Measurements from ENCODE around the gene PIK3R4. TPM values are rescaled to one million over a fixed set of nuclear protein-coding genes. Genes with fewer than 3 reads are reported as not detected.
A peak's percentile ranks its signal among the peaks of the same experiment; 100 is the strongest.

Gene PIK3R4
- total RNA-seq, 1 experiment from 2014 or later: 45.9 TPM

DNA sequence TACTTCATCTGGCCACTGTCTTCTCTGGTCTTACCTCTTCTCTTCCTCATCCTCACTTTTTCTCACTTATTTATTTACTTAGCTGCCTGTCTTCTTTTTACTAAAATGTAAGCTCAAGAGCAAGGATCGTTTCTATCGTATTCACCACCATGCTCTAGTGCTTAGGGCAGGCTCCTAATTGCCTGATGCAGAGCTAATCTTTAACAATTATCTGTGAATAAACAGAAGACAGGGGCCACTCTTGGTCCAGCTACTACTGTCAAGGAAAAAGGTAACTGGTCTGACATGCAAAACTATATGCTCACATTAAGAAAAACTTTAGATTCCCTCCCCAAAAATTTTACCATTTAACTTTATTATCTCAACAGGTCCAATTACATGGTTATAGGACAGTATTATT lies 17.5 kb downstream of the PIK3R4 start:
- no peak for DNase-seq
- H3K4me3 ChIP-seq (ENCODE audit: insufficient read depth, low read depth, low read length): no peak overlapping the region
- H3K36me3 ChIP-seq (replicated peaks; ENCODE audit: control insufficient read depth, insufficient read depth, low read length): peaks cover 3% of the 10 kb centered on the region
- H3K27me3 ChIP-seq (ENCODE audit: control insufficient read depth, insufficient read depth, low read length): no peaks in the 10 kb centered on the region

GRCh38 chr3:130728037-130728436 lies 18.6 kb downstream of the PIK3R4 start:
- no peak overlapping the region for H3K4me3 ChIP-seq (ENCODE audit: insufficient read depth, low read depth, low read length)
- no peaks in the 10 kb centered on the region for H3K27me3 ChIP-seq (ENCODE audit: control insufficient read depth, insufficient read depth, low read length)
- DNase-seq: no peak
- peaks cover 1% of the 10 kb centered on the region; the same call in 1 of the 2 replicates for H3K36me3 ChIP-seq (replicated peaks; ENCODE audit: control insufficient read depth, insufficient read depth, low read length)

DNA sequence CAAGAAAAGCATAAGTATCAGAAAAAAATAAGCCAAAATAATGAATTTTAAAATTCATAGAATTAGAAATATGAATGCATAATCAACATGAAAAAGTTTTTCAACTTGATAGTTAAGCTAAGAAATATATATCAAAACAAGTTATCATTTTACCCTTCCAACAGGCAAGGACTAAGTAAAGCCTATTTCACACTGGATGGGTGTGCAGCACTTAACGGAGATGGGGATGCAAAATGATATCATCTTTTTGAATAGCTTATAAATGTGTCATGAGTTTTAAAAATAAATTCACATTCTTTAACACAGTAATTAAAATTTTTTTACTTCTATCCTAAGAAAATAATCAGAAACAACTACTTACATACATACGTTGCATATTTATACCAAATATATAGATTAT lies 20.9 kb downstream of the PIK3R4 start:
- Histone ChIP-seq H3K36me3 (replicated peaks; ENCODE audit: control insufficient read depth, insufficient read depth, low read length) (peaks cover 1% of the 10 kb centered on the region; the same call in 1 of the 2 replicates), H3K27me3 (ENCODE audit: control insufficient read depth, insufficient read depth, low read length) (no peaks in the 10 kb centered on the region), H3K4me3 (ENCODE audit: insufficient read depth, low read depth, low read length) (no peak overlapping the region)
- DNase-seq: no peak

DNA sequence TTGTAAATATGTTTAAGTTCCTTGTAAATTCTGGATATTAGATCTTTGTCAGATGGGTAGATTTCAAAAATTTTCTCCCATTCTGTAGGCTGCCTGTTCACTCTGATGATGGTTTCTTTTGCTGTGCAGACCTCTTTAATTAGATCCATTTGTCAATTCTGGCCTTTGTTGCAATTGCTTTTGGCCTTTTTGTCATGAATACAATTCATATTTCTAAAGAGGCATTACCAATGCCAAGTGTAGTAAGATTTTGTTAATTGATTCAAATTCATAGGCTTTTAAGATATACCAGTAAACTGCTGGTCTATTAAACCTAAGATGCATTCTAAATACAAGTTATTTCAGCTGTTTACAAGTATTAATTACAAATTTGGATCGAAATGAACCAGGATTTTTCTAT lies 31.0 kb downstream of the PIK3R4 start:
- no peak for DNase-seq
- Histone ChIP-seq H3K27me3 (ENCODE audit: control insufficient read depth, insufficient read depth, low read length) (no peaks in the 10 kb centered on the region), H3K4me3 (ENCODE audit: insufficient read depth, low read depth, low read length) (no peak overlapping the region), H3K36me3 (replicated peaks; ENCODE audit: control insufficient read depth, insufficient read depth, low read length) (no peaks in the 10 kb centered on the region; the same call in none of the 2 replicates)

DNA sequence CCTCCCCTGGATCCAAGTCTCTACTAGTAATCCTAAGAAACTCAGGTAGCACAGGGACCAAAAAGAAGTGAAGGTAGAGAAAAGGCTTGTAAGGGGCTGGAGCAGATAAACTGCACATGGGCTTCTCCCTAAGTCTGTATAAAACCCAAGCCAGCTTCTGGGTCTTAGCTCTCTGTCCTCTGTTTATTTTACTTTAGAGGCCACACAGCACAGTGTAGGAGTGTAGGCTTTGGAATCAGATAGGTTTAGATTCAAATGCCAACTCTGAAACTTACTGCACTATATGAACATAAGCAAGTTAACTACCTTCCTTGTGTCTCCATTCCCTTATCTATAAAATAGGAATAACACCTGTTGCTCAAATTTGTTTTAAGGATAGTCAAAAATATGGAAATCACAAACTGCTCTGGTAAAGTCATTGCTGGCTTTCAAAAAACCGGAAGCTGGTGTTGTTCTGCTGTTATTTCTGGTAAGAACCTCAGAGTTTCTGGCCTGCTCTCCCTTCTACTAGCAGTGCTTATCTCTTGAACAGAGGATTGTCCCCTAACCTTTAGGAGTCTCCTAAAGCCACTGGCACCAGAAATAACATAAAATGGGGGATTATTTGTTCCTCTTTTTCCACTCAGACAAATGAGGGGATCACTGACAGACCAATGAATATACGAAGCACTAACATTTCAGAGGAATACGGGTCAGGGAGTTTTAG lies 33.8 kb downstream of the PIK3R4 start:
- H3K4me3 ChIP-seq (ENCODE audit: insufficient read depth, low read depth, low read length): no peak overlapping the region

DNA sequence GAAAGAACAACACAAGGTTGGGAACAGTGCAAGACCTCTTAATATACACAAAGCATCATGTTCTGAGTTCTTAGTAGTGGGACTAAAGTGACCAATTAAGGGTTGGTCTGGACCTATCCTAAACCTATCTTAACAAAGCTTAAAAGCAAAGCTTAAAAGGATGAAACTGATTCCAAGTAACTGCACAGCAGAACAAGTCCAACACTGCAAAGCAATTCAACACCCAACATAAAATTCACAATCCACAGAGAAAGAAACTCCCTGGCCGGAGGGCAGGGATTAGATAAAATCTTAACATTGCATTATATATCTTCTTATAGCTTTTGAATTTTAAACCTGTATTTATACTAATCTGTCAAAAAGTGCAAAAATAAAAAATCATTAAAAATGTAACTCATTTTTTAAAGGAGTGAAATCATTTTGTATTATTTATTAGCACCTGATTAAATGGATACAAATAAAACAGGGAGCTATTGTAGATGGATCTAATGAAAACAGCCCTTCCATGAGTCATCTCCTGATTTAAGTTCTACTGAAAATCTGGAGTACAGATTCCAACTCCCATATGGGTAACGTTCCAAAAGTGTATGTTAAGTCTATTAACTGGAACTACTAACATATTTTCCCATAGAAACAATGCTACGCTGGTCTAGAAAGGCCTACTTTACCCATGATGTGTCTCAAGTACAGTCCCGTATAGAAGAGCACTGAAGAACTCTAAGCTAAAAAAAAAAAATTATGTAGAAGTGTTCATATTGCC lies 34.9 kb downstream of the PIK3R4 start:
- H3K27me3 ChIP-seq (ENCODE audit: control insufficient read depth, insufficient read depth, low read length): no peaks in the 10 kb centered on the region
- no peak for DNase-seq
- H3K4me3 ChIP-seq (ENCODE audit: insufficient read depth, low read depth, low read length): no peak overlapping the region
- H3K36me3 ChIP-seq (replicated peaks; ENCODE audit: control insufficient read depth, insufficient read depth, low read length): peaks cover 2% of the 10 kb centered on the region

More for the DNA sequence above, 33.8 kb downstream of the PIK3R4 start:
- H3K27me3 ChIP-seq (ENCODE audit: control insufficient read depth, insufficient read depth, low read length): no peaks in the 10 kb centered on the region
- DNase-seq: no peak
- no peaks in the 10 kb centered on the region; the same call in none of the 2 replicates for H3K36me3 ChIP-seq (replicated peaks; ENCODE audit: control insufficient read depth, insufficient read depth, low read length)

DNA sequence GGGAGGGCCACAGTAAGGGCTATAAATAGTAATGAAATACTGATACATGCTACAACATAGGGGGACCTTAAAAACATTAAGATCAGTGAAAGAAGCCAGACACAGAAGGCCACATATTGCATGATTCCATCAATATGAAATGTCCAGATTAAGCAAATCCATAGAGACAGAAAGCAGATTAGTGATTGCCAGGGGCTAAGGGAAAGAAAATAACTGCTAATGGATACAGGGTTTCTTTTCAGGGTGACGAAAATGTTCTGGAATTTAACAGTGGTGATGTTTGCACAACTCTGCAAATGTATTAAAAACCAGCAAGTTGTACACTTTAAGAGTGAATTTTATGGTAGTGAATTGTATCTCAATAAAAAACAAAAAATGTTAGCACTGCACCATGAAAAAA lies 37.0 kb downstream of the PIK3R4 start:
- no peak overlapping the region for H3K4me3 ChIP-seq (ENCODE audit: insufficient read depth, low read depth, low read length)
- H3K27me3 ChIP-seq (ENCODE audit: control insufficient read depth, insufficient read depth, low read length): no peaks in the 10 kb centered on the region
- no peak for DNase-seq
- H3K36me3 ChIP-seq (replicated peaks; ENCODE audit: control insufficient read depth, insufficient read depth, low read length): peaks cover 2% of the 10 kb centered on the region

GRCh38 chr3:130707902-130708601 lies 38.6 kb downstream of the PIK3R4 start:
- Histone ChIP-seq H3K27me3 (ENCODE audit: control insufficient read depth, insufficient read depth, low read length) (no peaks in the 10 kb centered on the region), H3K4me3 (ENCODE audit: insufficient read depth, low read depth, low read length) (no peak overlapping the region), H3K36me3 (replicated peaks; ENCODE audit: control insufficient read depth, insufficient read depth, low read length) (peaks cover 4% of the 10 kb centered on the region)
- no peak for DNase-seq

GRCh38 chr3:130705501-130705900 lies 41.1 kb downstream of the PIK3R4 start:
- Histone ChIP-seq H3K4me3 (ENCODE audit: insufficient read depth, low read depth, low read length) (no peak overlapping the region), H3K27me3 (ENCODE audit: control insufficient read depth, insufficient read depth, low read length) (no peaks in the 10 kb centered on the region), H3K36me3 (replicated peaks; ENCODE audit: control insufficient read depth, insufficient read depth, low read length) (peaks cover 4% of the 10 kb centered on the region)
- DNase-seq: no peak

DNA sequence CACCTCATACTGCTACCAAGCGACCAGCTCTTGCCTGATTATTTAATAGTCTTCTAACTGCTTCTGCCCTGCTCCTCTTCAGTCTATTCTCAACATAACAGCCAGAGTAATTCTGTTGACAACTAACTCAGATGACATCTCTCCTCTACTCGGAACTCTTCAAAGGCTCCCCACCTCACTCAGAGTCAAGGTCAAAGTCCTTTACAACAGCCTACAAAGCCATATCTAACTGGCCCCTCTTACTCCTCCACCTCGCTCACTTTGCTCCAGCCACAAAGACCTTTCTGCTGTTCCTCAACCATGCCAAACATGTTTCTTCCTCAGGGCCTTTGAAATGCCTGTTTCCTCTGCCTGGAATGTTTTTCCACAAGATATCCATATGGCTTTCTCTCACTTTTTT lies 43.6 kb downstream of the PIK3R4 start:
- DNase-seq: no peak
- no peaks in the 10 kb centered on the region for H3K27me3 ChIP-seq (ENCODE audit: control insufficient read depth, insufficient read depth, low read length)
- peaks cover 4% of the 10 kb centered on the region for H3K36me3 ChIP-seq (replicated peaks; ENCODE audit: control insufficient read depth, insufficient read depth, low read length)
- no peak overlapping the region for H3K4me3 ChIP-seq (ENCODE audit: insufficient read depth, low read depth, low read length)

DNA sequence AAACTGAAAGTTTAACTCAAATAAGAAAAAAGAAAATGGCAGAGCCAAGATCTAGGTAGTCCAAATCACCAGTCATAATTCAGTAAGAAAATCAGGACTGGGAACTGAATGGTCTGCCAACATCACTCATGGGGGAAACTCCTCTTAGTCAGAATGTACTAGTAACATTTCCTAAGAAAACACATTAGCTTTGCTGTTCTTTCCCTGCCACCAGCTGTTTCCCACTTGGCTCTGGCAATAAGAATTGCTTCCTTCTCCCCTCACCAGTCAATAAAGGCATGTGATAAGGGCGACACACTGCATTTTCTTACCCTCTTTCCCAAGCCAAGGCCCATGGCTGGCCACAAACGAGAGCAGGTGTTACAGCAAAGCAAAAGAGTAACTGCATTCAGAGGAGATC lies 46.1 kb downstream of the PIK3R4 start:
- no peak overlapping the region for H3K4me3 ChIP-seq (ENCODE audit: insufficient read depth, low read depth, low read length)
- peaks cover 2% of the 10 kb centered on the region for H3K36me3 ChIP-seq (replicated peaks; ENCODE audit: control insufficient read depth, insufficient read depth, low read length)
- no peak for DNase-seq
- no peaks in the 10 kb centered on the region for H3K27me3 ChIP-seq (ENCODE audit: control insufficient read depth, insufficient read depth, low read length)

DNA sequence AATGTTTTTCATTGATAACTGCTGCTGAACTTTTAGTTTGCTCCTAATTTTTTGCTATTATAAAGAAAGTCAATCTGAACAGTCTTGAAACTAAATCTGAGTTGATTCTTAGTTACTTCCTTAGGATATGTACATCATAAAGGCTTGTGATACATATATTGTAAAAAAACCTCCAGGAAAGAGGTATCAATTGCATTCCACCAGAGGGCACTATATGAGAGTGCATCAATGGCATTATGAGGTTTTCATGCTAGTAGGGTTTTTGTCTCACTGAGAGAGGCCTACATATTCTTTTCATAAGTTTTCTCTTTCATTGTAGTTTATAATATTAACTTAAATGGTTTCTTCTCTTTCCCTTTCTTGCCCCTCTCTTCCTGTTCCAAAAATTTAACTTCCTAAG lies 46.9 kb downstream of the PIK3R4 start:
- DNase-seq: peak; percentile 17
- Histone ChIP-seq H3K4me3 (ENCODE audit: insufficient read depth, low read depth, low read length) (no peak overlapping the region), H3K36me3 (replicated peaks; ENCODE audit: control insufficient read depth, insufficient read depth, low read length) (peaks cover 2% of the 10 kb centered on the region), H3K27me3 (ENCODE audit: control insufficient read depth, insufficient read depth, low read length) (no peaks in the 10 kb centered on the region)

- no peak overlapping the region for H3K4me3 ChIP-seq (ENCODE audit: insufficient read depth, low read depth, low read length)
- H3K36me3 ChIP-seq (replicated peaks; ENCODE audit: control insufficient read depth, insufficient read depth, low read length): peaks cover 3% of the 10 kb centered on the region; the same call in 1 of the 2 replicates
Measured at GRCh38 chr3:130693314-130693713, 53.3 kb downstream of the PIK3R4 start.

DNA sequence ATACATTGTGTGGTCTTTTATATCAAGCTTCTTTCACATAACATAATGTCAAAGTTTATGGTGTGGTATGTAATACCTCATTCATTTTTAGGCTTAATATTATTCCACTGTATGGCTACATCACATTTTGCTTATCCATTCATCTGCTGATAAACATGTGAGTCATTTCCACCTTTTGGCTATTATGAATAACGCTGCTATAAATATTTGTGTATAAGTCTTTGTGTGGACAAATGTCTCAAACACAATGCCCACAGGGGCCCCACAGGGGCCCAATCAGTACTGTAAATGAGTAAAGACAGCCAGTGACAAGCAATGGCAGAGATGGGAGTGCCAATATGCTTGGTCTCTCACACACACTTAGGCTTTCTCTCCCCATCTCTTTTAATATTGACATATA lies 54.2 kb downstream of the PIK3R4 start:
- DNase-seq: no peak
- no peaks in the 10 kb centered on the region for H3K27me3 ChIP-seq (ENCODE audit: control insufficient read depth, insufficient read depth, low read length)
- no peak overlapping the region for H3K4me3 ChIP-seq (ENCODE audit: insufficient read depth, low read depth, low read length)
- H3K36me3 ChIP-seq (replicated peaks; ENCODE audit: control insufficient read depth, insufficient read depth, low read length): peaks cover 3% of the 10 kb centered on the region; the same call in 1 of the 2 replicates

More at GRCh38 chr3:130693314-130693713, 53.3 kb downstream of the PIK3R4 start:
- H3K27me3 ChIP-seq (ENCODE audit: control insufficient read depth, insufficient read depth, low read length): no peaks in the 10 kb centered on the region
- no peak for DNase-seq

Data from H7 (cell line).